Astrocyte (in vitro differentiated cells and primary cell): ENCODE results near the gene CCL26.

Source experiments
- EZH2 ChIP-seq: IDR thresholded peaks from 2 replicates; pipeline ENCODE4 v1.6.1; 2012; ENCODE audit warnings: mild to moderate bottlenecking, low read length, inconsistent platforms; ENCODE audit not compliant: insufficient read depth
- TF ChIP-seq, protein P1 (sequence below): IDR thresholded peaks from 2 replicates; pipeline ENCODE4 v1.5.1; 2011; ENCODE audit warnings: low read depth, mild to moderate bottlenecking, inconsistent platforms, low read length, moderate library complexity; ENCODE audit not compliant: insufficient read depth

- TF ChIP-seq, protein P1, sequence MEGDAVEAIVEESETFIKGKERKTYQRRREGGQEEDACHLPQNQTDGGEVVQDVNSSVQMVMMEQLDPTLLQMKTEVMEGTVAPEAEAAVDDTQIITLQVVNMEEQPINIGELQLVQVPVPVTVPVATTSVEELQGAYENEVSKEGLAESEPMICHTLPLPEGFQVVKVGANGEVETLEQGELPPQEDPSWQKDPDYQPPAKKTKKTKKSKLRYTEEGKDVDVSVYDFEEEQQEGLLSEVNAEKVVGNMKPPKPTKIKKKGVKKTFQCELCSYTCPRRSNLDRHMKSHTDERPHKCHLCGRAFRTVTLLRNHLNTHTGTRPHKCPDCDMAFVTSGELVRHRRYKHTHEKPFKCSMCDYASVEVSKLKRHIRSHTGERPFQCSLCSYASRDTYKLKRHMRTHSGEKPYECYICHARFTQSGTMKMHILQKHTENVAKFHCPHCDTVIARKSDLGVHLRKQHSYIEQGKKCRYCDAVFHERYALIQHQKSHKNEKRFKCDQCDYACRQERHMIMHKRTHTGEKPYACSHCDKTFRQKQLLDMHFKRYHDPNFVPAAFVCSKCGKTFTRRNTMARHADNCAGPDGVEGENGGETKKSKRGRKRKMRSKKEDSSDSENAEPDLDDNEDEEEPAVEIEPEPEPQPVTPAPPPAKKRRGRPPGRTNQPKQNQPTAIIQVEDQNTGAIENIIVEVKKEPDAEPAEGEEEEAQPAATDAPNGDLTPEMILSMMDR, result no peak
- no peak for TF ChIP-seq EZH2
Measured at GRCh38 chr7:75740846-75741497, 31.0 kb downstream of the CCL26 start.
